GM23248 (cell line): ENCODE results near the gene MED12L.

Source experiments
- EZH2 ChIP-seq: fragments of 200-600 bp; sonication (generic); IDR thresholded peaks from 2 replicates; pipeline ENCODE4 v1.6.1; 2018; ENCODE audit warnings: antibody characterized with exemption, mild to moderate bottlenecking; ENCODE audit not compliant: insufficient read depth, poor library complexity, severe bottlenecking
- EZH2phosphoT487 ChIP-seq: fragments of 200-600 bp; sonication (generic); IDR thresholded peaks from 2 replicates; pipeline ENCODE4 v1.6.1; 2018; ENCODE audit warnings: antibody characterized with exemption, moderate library complexity, mild to moderate bottlenecking, low read depth; ENCODE audit not compliant: insufficient read depth

DNA sequence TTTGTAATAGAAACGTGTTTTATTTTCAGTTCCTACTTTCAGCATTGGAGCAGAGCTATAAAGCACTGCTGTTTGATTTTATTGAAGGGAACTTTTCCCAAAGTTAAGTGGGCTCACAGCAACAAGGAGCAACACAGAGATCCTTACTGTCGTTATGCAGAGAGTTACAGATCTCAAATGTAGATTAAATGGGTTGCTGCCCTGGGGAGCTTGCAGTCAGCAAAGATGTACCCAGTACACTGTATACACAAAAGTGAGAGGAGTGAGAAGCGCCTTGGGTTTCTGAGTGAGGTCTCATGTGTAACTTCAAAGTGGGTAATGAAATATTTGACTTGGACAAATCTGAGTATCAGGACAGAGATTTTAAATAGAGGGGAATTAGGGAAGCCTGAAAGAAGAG is 47.7 kb downstream of the MED12L start:
- no peak for TF ChIP-seq EZH2
- TF ChIP-seq EZH2phosphoT487, result no peak
